ENCODE results near the gene MYO5C.
"Not testable (repeated sequence)": the region's sequence is repeated elsewhere in the genome, so short reads cannot be mapped to it uniquely, and the experiment has no call there.

DNA sequence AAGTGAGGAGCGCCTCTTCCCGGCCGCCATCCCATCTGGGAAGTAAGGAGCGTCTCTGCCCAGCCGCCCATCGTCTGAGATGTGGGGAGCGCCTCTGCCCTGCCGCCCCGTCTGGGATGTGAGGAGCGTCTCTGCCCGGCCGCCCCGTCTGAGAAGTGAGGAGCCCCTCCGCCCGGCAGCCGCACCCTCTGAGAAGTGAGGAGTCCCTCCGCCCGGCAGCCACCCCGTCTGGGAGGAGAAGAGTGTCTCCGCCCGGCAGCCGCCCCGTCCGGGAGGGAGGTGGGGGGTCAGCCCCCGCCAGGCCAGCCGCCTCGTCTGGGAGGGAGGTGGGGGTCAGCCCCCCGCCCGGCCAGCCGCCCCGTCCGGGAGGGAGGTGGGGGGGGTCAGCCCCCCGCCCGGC lies 9.7 kb downstream of the MYO5C start:
- not testable (repeated sequence) for TF ChIP-seq CBX5 (IDR thresholded peaks at IDR 0.05; ENCODE audit: low read depth); POLR2A (IDR thresholded peaks at IDR 0.05; ENCODE audit: low read depth, low read length); YY1 (IDR thresholded peaks at IDR 0.05; ENCODE audit: low read depth, low read length); SP1 (IDR thresholded peaks at IDR 0.05; ENCODE audit: low read depth, low read length); CREB1 (IDR thresholded peaks at IDR 0.05; ENCODE audit: low read depth)
- TF ChIP-seq, protein P1, sequence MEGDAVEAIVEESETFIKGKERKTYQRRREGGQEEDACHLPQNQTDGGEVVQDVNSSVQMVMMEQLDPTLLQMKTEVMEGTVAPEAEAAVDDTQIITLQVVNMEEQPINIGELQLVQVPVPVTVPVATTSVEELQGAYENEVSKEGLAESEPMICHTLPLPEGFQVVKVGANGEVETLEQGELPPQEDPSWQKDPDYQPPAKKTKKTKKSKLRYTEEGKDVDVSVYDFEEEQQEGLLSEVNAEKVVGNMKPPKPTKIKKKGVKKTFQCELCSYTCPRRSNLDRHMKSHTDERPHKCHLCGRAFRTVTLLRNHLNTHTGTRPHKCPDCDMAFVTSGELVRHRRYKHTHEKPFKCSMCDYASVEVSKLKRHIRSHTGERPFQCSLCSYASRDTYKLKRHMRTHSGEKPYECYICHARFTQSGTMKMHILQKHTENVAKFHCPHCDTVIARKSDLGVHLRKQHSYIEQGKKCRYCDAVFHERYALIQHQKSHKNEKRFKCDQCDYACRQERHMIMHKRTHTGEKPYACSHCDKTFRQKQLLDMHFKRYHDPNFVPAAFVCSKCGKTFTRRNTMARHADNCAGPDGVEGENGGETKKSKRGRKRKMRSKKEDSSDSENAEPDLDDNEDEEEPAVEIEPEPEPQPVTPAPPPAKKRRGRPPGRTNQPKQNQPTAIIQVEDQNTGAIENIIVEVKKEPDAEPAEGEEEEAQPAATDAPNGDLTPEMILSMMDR (IDR thresholded peaks at IDR 0.05 in 2 of 3, conservative IDR thresholded peaks at IDR 0.05 in 1 of 3; ENCODE audit: control insufficient read depth in 2 of 3, extremely low read depth in 1 of 3, insufficient read depth in 1 of 3, low read depth in 3 of 3, low read length in 3 of 3) = not testable (repeated sequence)

All from GM12878 (cell line).